Chondrocyte (in vitro differentiated cells): ENCODE measurements around the gene TTLL8. TPM values are rescaled to one million over a fixed set of nuclear protein-coding genes. Genes with fewer than 3 reads are reported as not detected.
"Not testable (repeated sequence)": the region's sequence is repeated elsewhere in the genome, so short reads cannot be mapped to it uniquely, and the experiment has no call there.

Source experiments
- DNase-seq: peaks from one replicate; pipeline ENCODE4 v3.0.0; 2021; ENCODE audit warnings: mixed read lengths, low spot score
- H3K27ac Mint-ChIP-seq: one replicate; pipeline ENCODE4 v1.8.0; 2021; ENCODE audit warnings: mild to moderate bottlenecking, moderate library complexity, mixed read lengths; ENCODE audit not compliant: unreplicated experiment
- H3K27me3 Mint-ChIP-seq: 2 replicates; pipeline ENCODE4 v1.8.0; 2021; ENCODE audit warnings: low read depth, mixed read lengths
- H3K36me3 Mint-ChIP-seq: 2 replicates; pipeline ENCODE4 v1.8.0; 2021; ENCODE audit warnings: low read depth, mixed read lengths
- H3K4me1 Mint-ChIP-seq: 2 replicates; pipeline ENCODE4 v1.8.0; 2021; ENCODE audit warnings: low read depth, mild to moderate bottlenecking, mixed read lengths
- H3K4me3 Mint-ChIP-seq: one replicate; pipeline ENCODE4 v1.8.0; 2021; ENCODE audit warnings: mild to moderate bottlenecking, moderate library complexity, mixed read lengths; ENCODE audit not compliant: unreplicated experiment
- H3K9me3 Mint-ChIP-seq: 2 replicates; pipeline ENCODE4 v1.8.0; 2021; ENCODE audit warnings: low read depth, mixed read lengths
- total RNA-seq: library from RNA; stranded (reverse); gene quantifications from 3 replicates; pipeline ENCODE4 v1.2.1, GENCODE V29; 2021
- TF ChIP-seq, protein P1 (sequence below): fragments of 200-600 bp; sonication (generic); IDR thresholded peaks from 2 replicates; pipeline ENCODE4 v1.5.0; 2021; ENCODE audit warnings: antibody characterized with exemption, mild to moderate bottlenecking, moderate library complexity

Gene TTLL8
- total RNA-seq, 1 donor from 2014 or later: not detected

DNA sequence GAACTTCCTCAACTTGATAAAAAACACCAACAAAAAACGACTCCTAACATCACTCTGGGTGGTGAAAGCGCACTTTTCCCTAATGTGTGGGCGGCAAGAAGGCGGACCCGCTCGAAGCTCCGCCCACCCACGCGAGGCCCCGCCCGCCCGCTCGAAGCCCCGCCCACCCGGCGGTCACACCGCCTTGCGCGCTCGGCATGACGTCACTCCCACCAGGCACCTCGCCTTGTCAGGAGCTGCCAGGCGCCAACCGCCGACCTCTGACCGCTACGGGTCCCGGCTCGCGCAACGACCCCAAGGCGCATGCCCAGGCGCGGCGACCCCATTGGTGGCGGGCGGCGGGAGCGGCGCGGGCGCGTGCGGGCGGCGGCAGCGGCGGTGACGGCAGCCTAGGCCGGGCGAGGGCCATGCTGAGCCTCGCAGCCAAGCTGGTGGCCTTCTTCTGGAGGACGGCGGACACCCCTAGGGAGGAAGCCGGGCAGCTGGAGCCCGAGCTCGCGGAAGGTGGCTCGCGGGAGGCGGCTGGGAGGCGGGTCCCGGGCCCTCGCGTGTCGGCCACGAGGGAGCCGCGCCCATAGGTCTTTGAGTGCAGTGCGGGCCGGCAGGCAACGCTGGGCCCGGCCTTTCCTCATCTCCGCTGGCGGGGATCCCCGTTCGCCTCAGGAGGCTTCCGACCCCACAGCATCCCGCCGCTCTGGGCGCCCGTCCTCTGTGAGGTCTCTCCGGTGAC lies 31.7 kb upstream of the TTLL8 start, which contains the start of gene MOV10L1:
MOV10L1 (plus strand) TSS at position 325 of the 730 bp plus-strand sequence; CDS start at position 408, 83 bp downstream.
- Mint-ChIP-seq H3K36me3 (no peaks in the 10 kb centered on the region), H3K27me3 (peaks cover 9% of the 10 kb centered on the region), H3K4me1 (peaks cover 9% of the 10 kb centered on the region), H3K27ac (no peak within 1 kb of the TSS), H3K9me3 (peaks cover 3% of the 10 kb centered on the region), H3K4me3 (no peak within 1 kb of the TSS)
- TF ChIP-seq, protein P1, sequence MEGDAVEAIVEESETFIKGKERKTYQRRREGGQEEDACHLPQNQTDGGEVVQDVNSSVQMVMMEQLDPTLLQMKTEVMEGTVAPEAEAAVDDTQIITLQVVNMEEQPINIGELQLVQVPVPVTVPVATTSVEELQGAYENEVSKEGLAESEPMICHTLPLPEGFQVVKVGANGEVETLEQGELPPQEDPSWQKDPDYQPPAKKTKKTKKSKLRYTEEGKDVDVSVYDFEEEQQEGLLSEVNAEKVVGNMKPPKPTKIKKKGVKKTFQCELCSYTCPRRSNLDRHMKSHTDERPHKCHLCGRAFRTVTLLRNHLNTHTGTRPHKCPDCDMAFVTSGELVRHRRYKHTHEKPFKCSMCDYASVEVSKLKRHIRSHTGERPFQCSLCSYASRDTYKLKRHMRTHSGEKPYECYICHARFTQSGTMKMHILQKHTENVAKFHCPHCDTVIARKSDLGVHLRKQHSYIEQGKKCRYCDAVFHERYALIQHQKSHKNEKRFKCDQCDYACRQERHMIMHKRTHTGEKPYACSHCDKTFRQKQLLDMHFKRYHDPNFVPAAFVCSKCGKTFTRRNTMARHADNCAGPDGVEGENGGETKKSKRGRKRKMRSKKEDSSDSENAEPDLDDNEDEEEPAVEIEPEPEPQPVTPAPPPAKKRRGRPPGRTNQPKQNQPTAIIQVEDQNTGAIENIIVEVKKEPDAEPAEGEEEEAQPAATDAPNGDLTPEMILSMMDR: no peak
- peak; percentile 86 for DNase-seq

DNA sequence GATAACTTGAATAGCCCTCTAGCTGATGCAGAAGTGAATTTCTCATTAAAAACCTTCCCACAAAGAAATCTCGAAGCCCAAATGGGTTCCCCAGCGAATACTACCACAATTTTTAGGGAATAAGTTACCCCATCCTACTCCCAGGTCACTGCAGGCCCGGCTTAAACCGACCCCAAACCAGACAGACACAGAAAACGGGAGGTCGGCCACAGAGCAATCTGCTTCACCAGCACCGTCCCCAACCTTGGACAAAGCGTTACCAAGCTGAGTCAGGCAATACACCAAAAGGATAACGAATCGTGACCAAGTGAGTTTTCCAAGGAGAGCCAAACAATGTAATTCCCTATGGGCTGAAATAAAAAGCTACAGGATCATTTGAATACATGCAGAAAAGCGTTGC lies 31.1 kb upstream of the TTLL8 start:
- Mint-ChIP-seq H3K27ac (no peak overlapping the region), H3K9me3 (peaks cover 3% of the 10 kb centered on the region), H3K4me1 (peaks cover 9% of the 10 kb centered on the region), H3K27me3 (peaks cover 9% of the 10 kb centered on the region), H3K36me3 (no peaks in the 10 kb centered on the region), H3K4me3 (no peak overlapping the region)
- TF ChIP-seq, protein P1: no peak
- peak; percentile 61 for DNase-seq

DNA sequence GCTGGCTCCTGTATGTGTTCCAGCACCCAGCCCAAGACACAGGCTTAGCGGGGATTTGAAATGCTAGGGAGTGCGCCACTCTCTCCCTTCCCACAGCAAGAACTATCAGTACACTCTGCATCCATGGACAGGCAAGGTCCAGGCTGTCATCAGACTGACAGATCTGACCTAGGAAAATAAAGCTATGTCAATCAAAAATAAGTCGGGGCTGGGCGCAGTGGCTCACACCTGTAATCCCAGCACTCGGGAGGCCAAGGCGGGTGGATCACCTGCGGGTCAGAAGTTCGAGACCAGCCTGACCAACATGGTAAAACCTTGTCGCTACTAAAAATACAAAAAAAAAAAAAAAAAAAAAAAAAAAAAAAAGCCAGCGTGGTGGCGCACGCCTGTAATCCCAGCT lies 30.0 kb upstream of the TTLL8 start:
- peaks cover 9% of the 10 kb centered on the region for H3K4me1 Mint-ChIP-seq
- H3K4me3 Mint-ChIP-seq: no peak overlapping the region
- no peaks in the 10 kb centered on the region for H3K36me3 Mint-ChIP-seq
- peaks cover 9% of the 10 kb centered on the region for H3K27me3 Mint-ChIP-seq
- TF ChIP-seq, protein P1: no peak
- H3K9me3 Mint-ChIP-seq: peaks cover 3% of the 10 kb centered on the region
- peak; percentile 66 for DNase-seq
- H3K27ac Mint-ChIP-seq: no peak overlapping the region

DNA sequence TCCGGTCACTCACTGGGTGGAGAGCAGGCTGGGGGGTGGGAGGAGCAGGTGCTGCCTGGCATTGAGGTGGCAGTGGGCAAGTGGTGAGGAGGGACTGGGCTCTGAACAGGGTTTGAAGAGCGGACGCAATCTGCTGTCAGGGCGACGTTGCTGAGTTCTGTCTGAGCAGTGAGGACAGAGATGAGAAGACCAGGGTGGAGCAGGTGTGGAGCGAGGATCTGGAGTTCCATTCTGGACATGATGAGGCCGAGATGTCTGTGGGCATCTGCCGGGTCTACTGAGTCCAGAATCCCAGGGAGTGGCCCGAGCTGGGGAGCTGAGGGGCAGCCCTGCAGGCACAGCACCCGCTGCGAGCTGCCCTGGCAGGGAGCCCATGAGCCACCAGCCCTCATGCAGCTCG lies 29.5 kb upstream of the TTLL8 start:
- Mint-ChIP-seq H3K27ac (no peak overlapping the region), H3K4me3 (no peak overlapping the region), H3K36me3 (no peaks in the 10 kb centered on the region), H3K27me3 (peaks cover 9% of the 10 kb centered on the region), H3K9me3 (peaks cover 3% of the 10 kb centered on the region), H3K4me1 (peaks cover 9% of the 10 kb centered on the region)
- peak; percentile 70 for DNase-seq
- TF ChIP-seq, protein P1: no peak

DNA sequence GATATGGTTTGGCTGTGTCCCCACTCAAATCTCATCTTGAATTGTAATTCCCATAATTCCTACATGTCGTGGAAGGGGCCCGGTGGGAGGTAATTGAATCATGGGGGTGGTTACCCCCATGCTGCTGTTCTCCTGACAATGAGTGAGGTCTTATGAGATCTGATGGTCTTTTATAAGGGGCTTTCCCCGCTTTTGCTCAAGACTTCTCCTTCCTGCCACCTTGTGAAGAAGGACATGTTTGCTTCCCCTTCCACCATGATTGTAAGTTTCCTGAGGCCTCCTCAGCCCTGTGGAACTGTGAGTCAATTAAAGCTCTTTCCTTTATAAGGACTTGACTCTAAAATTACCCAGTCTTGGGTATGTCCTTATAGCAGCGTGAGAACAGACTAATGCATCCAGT lies 28.9 kb upstream of the TTLL8 start:
- not testable (repeated sequence) for H3K27ac Mint-ChIP-seq, H3K4me1 Mint-ChIP-seq

DNA sequence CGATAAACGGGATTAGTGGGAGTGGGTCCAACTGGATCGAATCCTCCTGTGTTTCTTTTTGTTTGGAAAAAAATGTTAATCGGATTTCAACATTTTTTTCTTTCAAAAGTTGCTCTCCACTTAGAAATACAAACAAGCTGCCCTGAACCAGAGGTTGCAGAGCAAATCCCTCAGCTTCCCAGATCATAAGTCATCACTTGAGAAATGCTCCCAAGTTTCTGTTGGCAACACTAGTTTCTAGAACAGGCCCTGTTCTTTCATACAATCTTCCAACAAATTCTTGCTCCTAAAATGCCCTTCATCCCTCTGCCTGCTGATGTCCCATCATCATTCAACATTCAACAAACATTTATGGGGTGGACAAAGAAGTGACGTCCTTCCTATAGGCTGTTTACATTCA lies 28.4 kb upstream of the TTLL8 start:
- no peak overlapping the region for H3K4me3 Mint-ChIP-seq
- H3K4me1 Mint-ChIP-seq: peaks cover 9% of the 10 kb centered on the region
- no peaks in the 10 kb centered on the region for H3K36me3 Mint-ChIP-seq
- peaks cover 4% of the 10 kb centered on the region for H3K27me3 Mint-ChIP-seq
- H3K27ac Mint-ChIP-seq: no peak overlapping the region
- peaks cover 3% of the 10 kb centered on the region for H3K9me3 Mint-ChIP-seq
- DNase-seq: no peak
- TF ChIP-seq, protein P1: no peak

More for the DNA sequence above, 28.9 kb upstream of the TTLL8 start:
- not testable (repeated sequence) for H3K27me3 Mint-ChIP-seq, H3K36me3 Mint-ChIP-seq, H3K9me3 Mint-ChIP-seq, H3K4me3 Mint-ChIP-seq
- peak; percentile 15 for DNase-seq
